Stimulated activated CD4-positive, alpha-beta T cell treated with anti-CD3 and anti-CD28 coated beads, Interleukin-12 subunit alpha, Interleukin-12 subunit beta, amount 100 ng/mL, for 48 hours (primary cell): Measurements from ENCODE around the gene TRUB2.
A peak's percentile ranks its signal among the peaks of the same experiment; 100 is the strongest.

Experiments
- DNase-seq, 3 donors: peaks; one replicate each; pipeline ENCODE4 v3.0.0-alpha.2; 2020; ENCODE audit warnings: low read depth in 2 of 3, low spot score in 1 of 3

Gene TRUB2

GRCh38 chr9:128322404-128323211 is at the start of gene TRUB2, which contains the start of gene COQ4:
Gene TRUB2 (minus strand): TSS chr9:128322447. CDS start chr9:128322408, 39 bp downstream.
Gene COQ4 (plus strand): TSS chr9:128322839. CDS start chr9:128322859, 20 bp downstream.
- DNase-seq = peak; percentile 87 to 92 (median 91)

GRCh38 chr9:128371630-128372117 is 49.4 kb upstream of the TRUB2 start:
- no peak for DNase-seq

- DNase-seq = peak; percentile 89 to 95 (median 91)
These were observed 48.7 kb upstream of the TRUB2 start, which contains the start of gene URM1 for GRCh38 chr9:128370752-128371629. Gene URM1 (plus strand): TSS chr9:128371374. CDS start chr9:128371381, 7 bp downstream.

GRCh38 chr9:128370367-128370751 is 48.1 kb upstream of the TRUB2 start:
- DNase-seq = no peak

GRCh38 chr9:128369024-128369706 is 46.9 kb upstream of the TRUB2 start:
- no peak for DNase-seq

- no peak for DNase-seq
These were observed 43.3 kb upstream of the TRUB2 start for GRCh38 chr9:128365525-128365924.

GRCh38 chr9:128362774-128363173 is 40.5 kb upstream of the TRUB2 start:
- no peak for DNase-seq

- peak; percentile 43 to 61 (median 56) for DNase-seq
These were observed 39.9 kb upstream of the TRUB2 start for GRCh38 chr9:128361986-128362646.

- DNase-seq = no peak
These were observed 39.2 kb upstream of the TRUB2 start for GRCh38 chr9:128361296-128361985.

- no peak for DNase-seq
These were observed 38.6 kb upstream of the TRUB2 start for GRCh38 chr9:128360826-128361225.

- no peak for DNase-seq
These were observed 36.6 kb upstream of the TRUB2 start for GRCh38 chr9:128358861-128359260.

GRCh38 chr9:128358090-128358489 is 35.8 kb upstream of the TRUB2 start:
- DNase-seq = no peak

GRCh38 chr9:128355451-128355850 is 33.2 kb upstream of the TRUB2 start:
- no peak for DNase-seq

GRCh38 chr9:128349772-128350171 is 27.5 kb upstream of the TRUB2 start:
- DNase-seq = no peak

- DNase-seq = no peak
These were observed 26.9 kb upstream of the TRUB2 start for GRCh38 chr9:128349125-128349524.

- no peak for DNase-seq
These were observed 22.8 kb upstream of the TRUB2 start for GRCh38 chr9:128344931-128345605.

GRCh38 chr9:128343855-128344254 is 21.6 kb upstream of the TRUB2 start:
- DNase-seq = no peak

- DNase-seq = no peak
These were observed 20.9 kb upstream of the TRUB2 start for GRCh38 chr9:128342971-128343680.

GRCh38 chr9:128341435-128341849 is 19.2 kb upstream of the TRUB2 start:
- peak; percentile 52 to 70 (median 57) for DNase-seq
